Stimulated activated CD4-positive, alpha-beta T cell treated with anti-CD3 and anti-CD28 coated beads, Interleukin-12 subunit alpha, Interleukin-12 subunit beta, amount 100 ng/mL, for 24 hours (primary cell): Measurements from ENCODE around the gene ISCA1.

Source experiments
- DNase-seq, 2 experiments: peaks; one replicate each; pipeline ENCODE4 v3.0.0-alpha.2; 2020; ENCODE audit warnings: low read depth in 2 of 2

Gene ISCA1

GRCh38 chr9:86230858-86231257 is 51.5 kb downstream of the ISCA1 start:
- no peak for DNase-seq

DNA sequence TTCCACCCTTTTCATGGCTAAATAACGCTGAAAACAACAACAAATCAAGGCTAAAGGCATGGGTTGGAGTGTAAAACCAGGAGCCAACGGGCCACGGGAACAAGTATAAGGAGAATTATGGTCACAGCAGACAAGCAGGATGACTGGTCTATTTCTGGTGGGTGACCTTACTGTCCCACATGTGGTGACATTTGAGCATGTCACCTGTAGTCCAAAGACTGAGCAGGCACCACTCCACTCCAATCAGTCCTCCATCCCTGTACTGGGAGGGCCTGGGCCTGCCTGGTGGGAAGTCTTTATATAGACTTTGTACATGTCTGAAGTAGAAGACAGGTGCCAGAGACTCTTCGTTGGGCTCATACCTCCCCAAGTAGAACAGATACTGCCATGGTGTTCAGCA is 59.7 kb downstream of the ISCA1 start:
- DNase-seq = no peak

GRCh38 chr9:86219606-86220005 is 62.7 kb downstream of the ISCA1 start:
- DNase-seq = no peak

- no peak for DNase-seq
These were observed 65.1 kb downstream of the ISCA1 start for GRCh38 chr9:86217076-86217755.
